GM23338 (cell line): ENCODE measurements around the gene CYTIP. TPM values are rescaled to one million over a fixed set of nuclear protein-coding genes. Genes with fewer than 3 reads are reported as not detected.

ENCODE experiments used
- ATAC-seq: fragments of 200-7000 bp; cut with Tn5 transposase; 3 replicates; pipeline ENCODE4 v1.9.1; 2020
- DNase-seq: peaks from one replicate; pipeline ENCODE4 v3.0.0-alpha.2; 2015; ENCODE audit warnings: low spot score
- H2AFZ ChIP-seq: fragments of 200-600 bp; sonication (generic); 2 replicates; pipeline ENCODE4 v1.8.0; 2016; ENCODE audit warnings: antibody characterized with exemption, mild to moderate bottlenecking, moderate library complexity
- H3F3A ChIP-seq: fragments of 200-600 bp; sonication (generic); replicated peaks from 2 replicates; pipeline ENCODE4 v1.8.0; 2017; ENCODE audit warnings: antibody characterized with exemption, mixed run types, low read depth
- H3K27ac ChIP-seq: fragments of 200-600 bp; sonication (generic); 2 replicates; pipeline ENCODE4 v1.6.1; 2016; ENCODE audit warnings: low read depth
- H3K27me3 ChIP-seq: fragments of 200-600 bp; sonication (generic); 2 replicates; pipeline ENCODE4 v1.8.0; 2016; ENCODE audit warnings: mild to moderate bottlenecking, mixed run types, moderate library complexity; ENCODE audit not compliant: insufficient read depth
- H3K36me3 ChIP-seq: fragments of 200-600 bp; sonication (generic); 2 replicates; pipeline ENCODE4 v1.8.0; 2016; ENCODE audit warnings: mild to moderate bottlenecking; ENCODE audit not compliant: insufficient read depth
- H3K4me1 ChIP-seq: fragments of 200-600 bp; sonication (generic); 2 replicates; pipeline ENCODE4 v1.8.0; 2016; ENCODE audit warnings: mild to moderate bottlenecking, moderate library complexity; ENCODE audit not compliant: insufficient read depth
- H3K4me2 ChIP-seq: fragments of 200-600 bp; sonication (generic); 2 replicates; pipeline ENCODE4 v1.7.1; 2017; ENCODE audit warnings: mixed run types
- H3K4me3 ChIP-seq: fragments of 200-600 bp; sonication (generic); 2 replicates; pipeline ENCODE4 v1.6.1; 2016; ENCODE audit warnings: mixed run types
- H3K79me2 ChIP-seq: fragments of 200-600 bp; sonication (generic); replicated peaks from 2 replicates; pipeline ENCODE4 v1.8.0; 2017; ENCODE audit warnings: mild to moderate bottlenecking; ENCODE audit not compliant: insufficient read depth
- H3K9me2 ChIP-seq: fragments of 200-600 bp; sonication (generic); 2 replicates; pipeline ENCODE4 v1.8.0; 2017; ENCODE audit not compliant: insufficient read depth
- H4K20me1 ChIP-seq: fragments of 200-600 bp; sonication (generic); replicated peaks from 2 replicates; pipeline ENCODE4 v1.8.0; 2017; ENCODE audit warnings: mild to moderate bottlenecking; ENCODE audit not compliant: insufficient read depth
- H3K27ac Mint-ChIP-seq: 2 replicates; pipeline ENCODE4 v1.8.0; 2020; ENCODE audit warnings: inconsistent platforms, mild to moderate bottlenecking, moderate library complexity, mixed read lengths
- H3K27me3 Mint-ChIP-seq: 3 replicates; pipeline ENCODE4 v1.8.0; 2022; ENCODE audit warnings: low read depth, mild to moderate bottlenecking, moderate library complexity, mixed read lengths, inconsistent platforms; ENCODE audit not compliant: insufficient read depth, poor library complexity
- H3K36me3 Mint-ChIP-seq: 3 replicates; pipeline ENCODE4 v1.8.0; 2021; ENCODE audit warnings: low read depth, mild to moderate bottlenecking, inconsistent platforms, moderate library complexity, mixed read lengths
- H3K4me1 Mint-ChIP-seq: 3 replicates; pipeline ENCODE4 v1.8.0; 2020; ENCODE audit warnings: mild to moderate bottlenecking, inconsistent platforms, mixed read lengths
- H3K4me3 Mint-ChIP-seq: 3 replicates; pipeline ENCODE4 v1.8.0; 2021; ENCODE audit warnings: moderate library complexity, mild to moderate bottlenecking, inconsistent platforms, mixed read lengths
- H3K9me3 Mint-ChIP-seq: 3 replicates; pipeline ENCODE4 v1.8.0; 2020; ENCODE audit warnings: moderate library complexity, mild to moderate bottlenecking, inconsistent platforms, mixed read lengths
- CREB1 ChIP-seq: fragments of 250-450 bp; sonication (Bioruptor Pico); IDR thresholded peaks from 2 replicates; pipeline ENCODE4 v1.5.0; 2020; ENCODE audit warnings: low read depth, mild to moderate bottlenecking, moderate library complexity
- EZH2 ChIP-seq: fragments of 200-600 bp; sonication (generic); IDR thresholded peaks from one replicate; pipeline ENCODE4 v1.8.0; 2017; ENCODE audit warnings: antibody characterized with exemption, mild to moderate bottlenecking, low read depth; ENCODE audit not compliant: unreplicated experiment
- EZH2phosphoT487 ChIP-seq: fragments of 200-600 bp; sonication (generic); IDR thresholded peaks from one replicate; pipeline ENCODE4 v1.8.1; 2018; ENCODE audit warnings: antibody characterized with exemption; ENCODE audit not compliant: unreplicated experiment
- JUNB ChIP-seq: IDR thresholded peaks from one replicate; pipeline ENCODE4 v1.6.1; 2016; ENCODE audit warnings: antibody characterized with exemption; ENCODE audit not compliant: unreplicated experiment
- NANOG ChIP-seq: IDR thresholded peaks from 2 replicates; pipeline ENCODE4 v1.6.1; 2016; ENCODE audit warnings: antibody characterized with exemption, borderline replicate concordance
- POLR2AphosphoS5 ChIP-seq: IDR thresholded peaks from 2 replicates; pipeline ENCODE4 v1.6.1; 2016; ENCODE audit warnings: antibody characterized with exemption, low read depth
- STAT1 ChIP-seq: IDR thresholded peaks from one replicate; pipeline ENCODE4 v1.6.1; 2016; ENCODE audit warnings: antibody characterized with exemption; ENCODE audit not compliant: unreplicated experiment
- ZNF114 ChIP-seq: fragments of 250-450 bp; sonication (Bioruptor Pico); IDR thresholded peaks from 2 replicates; pipeline ENCODE4 v1.5.0; 2020; ENCODE audit warnings: mild to moderate bottlenecking, moderate library complexity
- ZNF331 ChIP-seq: fragments of 250-450 bp; sonication (Bioruptor Pico); IDR thresholded peaks from 2 replicates; pipeline ENCODE4 v1.5.0; 2020; ENCODE audit warnings: low read depth, mild to moderate bottlenecking, moderate library complexity
- polyA plus RNA-seq: library from polyadenylated mRNA; unstranded; fragments of >200 nt; fragmentation: Nextera tagmentation; extraction: Ambion mirVana; gene quantifications from 2 replicates; pipeline ENCODE4 v1.2.1, GENCODE V29; 2016
- total RNA-seq: library from RNA; depleted of rRNA; stranded (reverse); fragments of >200 nt; shearing (Covaris generic); gene quantifications from 2 replicates; pipeline ENCODE4 v1.2.3, GENCODE V29; 2014
- TF ChIP-seq, protein P1 (sequence below): IDR thresholded peaks from 2 replicates; pipeline ENCODE4 v1.6.1; 2016; ENCODE audit warnings: antibody characterized with exemption
- TF ChIP-seq, protein P2 (sequence below), 2 experiments: fragments of 200-600 bp in 1 of 2; sonication (generic) in 1 of 2; conservative IDR thresholded peaks; 2 replicates each; pipeline versions ENCODE4 v1.5.1 to v1.6.1; 2016 to 2017; ENCODE audit warnings: antibody characterized with exemption in 2 of 2, low read depth in 2 of 2, mild to moderate bottlenecking in 2 of 2, moderate library complexity in 1 of 2
- TF ChIP-seq, protein P3 (sequence below): IDR thresholded peaks from one replicate; pipeline ENCODE4 v1.6.1; 2018; ENCODE audit warnings: antibody characterized with exemption; ENCODE audit not compliant: unreplicated experiment
- TF ChIP-seq, protein P4 (sequence below): fragments of 250-450 bp; sonication (Bioruptor Pico); IDR thresholded peaks from 2 replicates; pipeline ENCODE4 v1.5.0; 2020; ENCODE audit warnings: mild to moderate bottlenecking, moderate library complexity

CYTIP gene
- total and polyA plus RNA-seq, 2 experiments from 2014 or later, result not detected

DNA sequence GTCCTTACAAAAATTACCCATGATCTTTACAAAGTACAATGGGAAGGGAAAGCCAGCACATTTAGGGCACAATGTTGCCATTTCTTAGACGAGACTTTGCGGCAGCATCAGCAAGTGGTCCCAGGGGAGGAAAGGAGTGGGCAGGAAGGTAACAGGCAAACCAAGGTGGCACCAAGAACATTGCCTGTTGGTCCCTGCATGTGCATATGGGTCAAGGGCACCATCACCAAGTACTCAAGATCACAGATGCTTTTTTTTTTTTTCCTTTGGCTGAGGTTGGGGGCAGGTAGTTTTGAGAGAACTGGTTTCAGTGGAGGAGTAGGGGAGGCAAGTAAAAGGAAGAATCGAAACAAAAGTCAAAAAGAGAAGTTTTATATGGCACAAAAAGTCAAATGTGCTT, 752 bp upstream of the CYTIP start:
- Histone ChIP-seq H3K79me2 (no peaks in the 10 kb centered on the region), H4K20me1 (no peaks in the 10 kb centered on the region), H3K4me2 (no peak overlapping the region), H3F3A (no peaks in the 10 kb centered on the region), H3K27me3 (no peaks in the 10 kb centered on the region), H2AFZ (no peak overlapping the region), H3K9me2 (no peaks in the 10 kb centered on the region), H3K36me3 (no peaks in the 10 kb centered on the region), H3K4me1 (no peaks in the 10 kb centered on the region), H3K4me3 (no peak overlapping the region), H3K27ac (no peak overlapping the region)
- DNase-seq, result no peak
- H3K4me3 Mint-ChIP-seq, result no peak overlapping the region
- H3K9me3 Mint-ChIP-seq, result no peaks in the 10 kb centered on the region
- H3K36me3 Mint-ChIP-seq, result no peaks in the 10 kb centered on the region
- TF ChIP-seq, protein P1, sequence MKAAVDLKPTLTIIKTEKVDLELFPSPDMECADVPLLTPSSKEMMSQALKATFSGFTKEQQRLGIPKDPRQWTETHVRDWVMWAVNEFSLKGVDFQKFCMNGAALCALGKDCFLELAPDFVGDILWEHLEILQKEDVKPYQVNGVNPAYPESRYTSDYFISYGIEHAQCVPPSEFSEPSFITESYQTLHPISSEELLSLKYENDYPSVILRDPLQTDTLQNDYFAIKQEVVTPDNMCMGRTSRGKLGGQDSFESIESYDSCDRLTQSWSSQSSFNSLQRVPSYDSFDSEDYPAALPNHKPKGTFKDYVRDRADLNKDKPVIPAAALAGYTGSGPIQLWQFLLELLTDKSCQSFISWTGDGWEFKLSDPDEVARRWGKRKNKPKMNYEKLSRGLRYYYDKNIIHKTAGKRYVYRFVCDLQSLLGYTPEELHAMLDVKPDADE, result no peak
- TF ChIP-seq, protein P2, sequence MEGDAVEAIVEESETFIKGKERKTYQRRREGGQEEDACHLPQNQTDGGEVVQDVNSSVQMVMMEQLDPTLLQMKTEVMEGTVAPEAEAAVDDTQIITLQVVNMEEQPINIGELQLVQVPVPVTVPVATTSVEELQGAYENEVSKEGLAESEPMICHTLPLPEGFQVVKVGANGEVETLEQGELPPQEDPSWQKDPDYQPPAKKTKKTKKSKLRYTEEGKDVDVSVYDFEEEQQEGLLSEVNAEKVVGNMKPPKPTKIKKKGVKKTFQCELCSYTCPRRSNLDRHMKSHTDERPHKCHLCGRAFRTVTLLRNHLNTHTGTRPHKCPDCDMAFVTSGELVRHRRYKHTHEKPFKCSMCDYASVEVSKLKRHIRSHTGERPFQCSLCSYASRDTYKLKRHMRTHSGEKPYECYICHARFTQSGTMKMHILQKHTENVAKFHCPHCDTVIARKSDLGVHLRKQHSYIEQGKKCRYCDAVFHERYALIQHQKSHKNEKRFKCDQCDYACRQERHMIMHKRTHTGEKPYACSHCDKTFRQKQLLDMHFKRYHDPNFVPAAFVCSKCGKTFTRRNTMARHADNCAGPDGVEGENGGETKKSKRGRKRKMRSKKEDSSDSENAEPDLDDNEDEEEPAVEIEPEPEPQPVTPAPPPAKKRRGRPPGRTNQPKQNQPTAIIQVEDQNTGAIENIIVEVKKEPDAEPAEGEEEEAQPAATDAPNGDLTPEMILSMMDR (conservative IDR thresholded peaks at IDR 0.05; ENCODE audit: low read depth in 2 of 2), result no peak
- TF ChIP-seq, protein P3, sequence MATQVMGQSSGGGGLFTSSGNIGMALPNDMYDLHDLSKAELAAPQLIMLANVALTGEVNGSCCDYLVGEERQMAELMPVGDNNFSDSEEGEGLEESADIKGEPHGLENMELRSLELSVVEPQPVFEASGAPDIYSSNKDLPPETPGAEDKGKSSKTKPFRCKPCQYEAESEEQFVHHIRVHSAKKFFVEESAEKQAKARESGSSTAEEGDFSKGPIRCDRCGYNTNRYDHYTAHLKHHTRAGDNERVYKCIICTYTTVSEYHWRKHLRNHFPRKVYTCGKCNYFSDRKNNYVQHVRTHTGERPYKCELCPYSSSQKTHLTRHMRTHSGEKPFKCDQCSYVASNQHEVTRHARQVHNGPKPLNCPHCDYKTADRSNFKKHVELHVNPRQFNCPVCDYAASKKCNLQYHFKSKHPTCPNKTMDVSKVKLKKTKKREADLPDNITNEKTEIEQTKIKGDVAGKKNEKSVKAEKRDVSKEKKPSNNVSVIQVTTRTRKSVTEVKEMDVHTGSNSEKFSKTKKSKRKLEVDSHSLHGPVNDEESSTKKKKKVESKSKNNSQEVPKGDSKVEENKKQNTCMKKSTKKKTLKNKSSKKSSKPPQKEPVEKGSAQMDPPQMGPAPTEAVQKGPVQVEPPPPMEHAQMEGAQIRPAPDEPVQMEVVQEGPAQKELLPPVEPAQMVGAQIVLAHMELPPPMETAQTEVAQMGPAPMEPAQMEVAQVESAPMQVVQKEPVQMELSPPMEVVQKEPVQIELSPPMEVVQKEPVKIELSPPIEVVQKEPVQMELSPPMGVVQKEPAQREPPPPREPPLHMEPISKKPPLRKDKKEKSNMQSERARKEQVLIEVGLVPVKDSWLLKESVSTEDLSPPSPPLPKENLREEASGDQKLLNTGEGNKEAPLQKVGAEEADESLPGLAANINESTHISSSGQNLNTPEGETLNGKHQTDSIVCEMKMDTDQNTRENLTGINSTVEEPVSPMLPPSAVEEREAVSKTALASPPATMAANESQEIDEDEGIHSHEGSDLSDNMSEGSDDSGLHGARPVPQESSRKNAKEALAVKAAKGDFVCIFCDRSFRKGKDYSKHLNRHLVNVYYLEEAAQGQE, result no peak
- TF ChIP-seq JUNB (no peak), EZH2phosphoT487 (no peak), ZNF114 (CRISPR knock-in tag) (no peak), POLR2AphosphoS5 (no peak), CREB1 (CRISPR knock-in tag) (no peak), NANOG (no peak), EZH2 (no peak), ZNF331 (no peak), STAT1 (no peak)
- TF ChIP-seq, protein P4, sequence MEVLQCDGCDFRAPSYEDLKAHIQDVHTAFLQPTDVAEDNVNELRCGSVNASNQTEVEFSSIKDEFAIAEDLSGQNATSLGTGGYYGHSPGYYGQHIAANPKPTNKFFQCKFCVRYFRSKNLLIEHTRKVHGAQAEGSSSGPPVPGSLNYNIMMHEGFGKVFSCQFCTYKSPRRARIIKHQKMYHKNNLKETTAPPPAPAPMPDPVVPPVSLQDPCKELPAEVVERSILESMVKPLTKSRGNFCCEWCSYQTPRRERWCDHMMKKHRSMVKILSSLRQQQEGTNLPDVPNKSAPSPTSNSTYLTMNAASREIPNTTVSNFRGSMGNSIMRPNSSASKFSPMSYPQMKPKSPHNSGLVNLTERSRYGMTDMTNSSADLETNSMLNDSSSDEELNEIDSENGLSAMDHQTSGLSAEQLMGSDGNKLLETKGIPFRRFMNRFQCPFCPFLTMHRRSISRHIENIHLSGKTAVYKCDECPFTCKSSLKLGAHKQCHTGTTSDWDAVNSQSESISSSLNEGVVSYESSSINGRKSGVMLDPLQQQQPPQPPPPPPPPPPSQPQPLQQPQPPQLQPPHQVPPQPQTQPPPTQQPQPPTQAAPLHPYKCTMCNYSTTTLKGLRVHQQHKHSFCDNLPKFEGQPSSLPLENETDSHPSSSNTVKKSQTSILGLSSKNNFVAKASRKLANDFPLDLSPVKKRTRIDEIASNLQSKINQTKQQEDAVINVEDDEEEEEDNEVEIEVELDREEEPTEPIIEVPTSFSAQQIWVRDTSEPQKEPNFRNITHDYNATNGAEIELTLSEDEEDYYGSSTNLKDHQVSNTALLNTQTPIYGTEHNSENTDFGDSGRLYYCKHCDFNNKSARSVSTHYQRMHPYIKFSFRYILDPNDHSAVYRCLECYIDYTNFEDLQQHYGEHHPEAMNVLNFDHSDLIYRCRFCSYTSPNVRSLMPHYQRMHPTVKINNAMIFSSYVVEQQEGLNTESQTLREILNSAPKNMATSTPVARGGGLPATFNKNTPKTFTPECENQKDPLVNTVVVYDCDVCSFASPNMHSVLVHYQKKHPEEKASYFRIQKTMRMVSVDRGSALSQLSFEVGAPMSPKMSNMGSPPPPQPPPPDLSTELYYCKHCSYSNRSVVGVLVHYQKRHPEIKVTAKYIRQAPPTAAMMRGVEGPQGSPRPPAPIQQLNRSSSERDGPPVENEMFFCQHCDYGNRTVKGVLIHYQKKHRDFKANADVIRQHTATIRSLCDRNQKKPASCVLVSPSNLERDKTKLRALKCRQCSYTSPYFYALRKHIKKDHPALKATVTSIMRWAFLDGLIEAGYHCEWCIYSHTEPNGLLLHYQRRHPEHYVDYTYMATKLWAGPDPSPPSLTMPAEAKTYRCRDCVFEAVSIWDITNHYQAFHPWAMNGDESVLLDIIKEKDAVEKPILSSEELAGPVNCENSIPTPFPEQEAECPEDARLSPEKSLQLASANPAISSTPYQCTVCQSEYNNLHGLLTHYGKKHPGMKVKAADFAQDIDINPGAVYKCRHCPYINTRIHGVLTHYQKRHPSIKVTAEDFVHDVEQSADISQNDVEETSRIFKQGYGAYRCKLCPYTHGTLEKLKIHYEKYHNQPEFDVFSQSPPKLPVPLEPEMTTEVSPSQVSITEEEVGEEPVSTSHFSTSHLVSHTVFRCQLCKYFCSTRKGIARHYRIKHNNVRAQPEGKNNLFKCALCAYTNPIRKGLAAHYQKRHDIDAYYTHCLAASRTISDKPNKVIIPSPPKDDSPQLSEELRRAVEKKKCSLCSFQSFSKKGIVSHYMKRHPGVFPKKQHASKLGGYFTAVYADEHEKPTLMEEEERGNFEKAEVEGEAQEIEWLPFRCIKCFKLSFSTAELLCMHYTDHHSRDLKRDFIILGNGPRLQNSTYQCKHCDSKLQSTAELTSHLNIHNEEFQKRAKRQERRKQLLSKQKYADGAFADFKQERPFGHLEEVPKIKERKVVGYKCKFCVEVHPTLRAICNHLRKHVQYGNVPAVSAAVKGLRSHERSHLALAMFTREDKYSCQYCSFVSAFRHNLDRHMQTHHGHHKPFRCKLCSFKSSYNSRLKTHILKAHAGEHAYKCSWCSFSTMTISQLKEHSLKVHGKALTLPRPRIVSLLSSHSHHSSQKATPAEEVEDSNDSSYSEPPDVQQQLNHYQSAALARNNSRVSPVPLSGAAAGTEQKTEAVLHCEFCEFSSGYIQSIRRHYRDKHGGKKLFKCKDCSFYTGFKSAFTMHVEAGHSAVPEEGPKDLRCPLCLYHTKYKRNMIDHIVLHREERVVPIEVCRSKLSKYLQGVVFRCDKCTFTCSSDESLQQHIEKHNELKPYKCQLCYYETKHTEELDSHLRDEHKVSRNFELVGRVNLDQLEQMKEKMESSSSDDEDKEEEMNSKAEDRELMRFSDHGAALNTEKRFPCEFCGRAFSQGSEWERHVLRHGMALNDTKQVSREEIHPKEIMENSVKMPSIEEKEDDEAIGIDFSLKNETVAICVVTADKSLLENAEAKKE (CRISPR knock-in tag), result no peak
- ATAC-seq, result no peak
- peaks cover 2% of the 10 kb centered on the region; the same call in 1 of the 3 replicates for H3K4me1 Mint-ChIP-seq
- H3K27ac Mint-ChIP-seq, result no peak overlapping the region
- H3K27me3 Mint-ChIP-seq, result no peaks in the 10 kb centered on the region
